Stimulated activated CD8-positive, alpha-beta memory T cell treated with anti-CD3 and anti-CD28 coated beads, Interleukin-12 subunit alpha, Interleukin-12 subunit beta, amount 100 ng/mL, for 24 hours (primary cell): Measurements from ENCODE around the gene TSSK2.

Source experiments
- DNase-seq: peaks from one replicate; pipeline ENCODE4 v3.0.0-alpha.2; 2020; ENCODE audit errors: extremely low read depth

TSSK2 gene

GRCh38 chr22:19125011-19125410 is 6.1 kb upstream of the TSSK2 start:
- no peak for DNase-seq

- DNase-seq: no peak
Observed at GRCh38 chr22:19125474-19126308, 5.4 kb upstream of the TSSK2 start.

GRCh38 chr22:19126309-19127273 is 4.5 kb upstream of the TSSK2 start:
- no peak for DNase-seq

- no peak for DNase-seq
Observed at GRCh38 chr22:19127329-19128008, 3.6 kb upstream of the TSSK2 start.

GRCh38 chr22:19128009-19128401 is 3.1 kb upstream of the TSSK2 start:
- no peak for DNase-seq

GRCh38 chr22:19128946-19129727 is 2.0 kb upstream of the TSSK2 start:
- DNase-seq: no peak

GRCh38 chr22:19129871-19130270 is 1.2 kb upstream of the TSSK2 start:
- DNase-seq: no peak

GRCh38 chr22:19131685-19132015 is 542 bp downstream of the TSSK2 start:
- no peak for DNase-seq

- DNase-seq: no peak
Observed at GRCh38 chr22:19132153-19132552, 1.0 kb downstream of the TSSK2 start.

GRCh38 chr22:19132693-19133400 is 1.7 kb downstream of the TSSK2 start:
- DNase-seq: no peak

- DNase-seq: no peak
Observed at GRCh38 chr22:19133561-19133960, 2.5 kb downstream of the TSSK2 start.

- DNase-seq: no peak
Observed at GRCh38 chr22:19134176-19134831, 3.2 kb downstream of the TSSK2 start.

- no peak for DNase-seq
Observed at GRCh38 chr22:19134874-19135273, 3.8 kb downstream of the TSSK2 start.

GRCh38 chr22:19136915-19137314 is 5.8 kb downstream of the TSSK2 start:
- no peak for DNase-seq

- DNase-seq: no peak
Observed at GRCh38 chr22:19137384-19138216, 6.5 kb downstream of the TSSK2 start.

GRCh38 chr22:19138217-19139000 is 7.3 kb downstream of the TSSK2 start:
- DNase-seq: no peak

- no peak for DNase-seq
Observed at GRCh38 chr22:19139001-19139356, 7.9 kb downstream of the TSSK2 start.

GRCh38 chr22:19139974-19140373 is 8.9 kb downstream of the TSSK2 start:
- no peak for DNase-seq

- DNase-seq: no peak
Observed at GRCh38 chr22:19142394-19142793, 11.3 kb downstream of the TSSK2 start.
